ENCODE measurements around the gene ZSWIM3.

DNA sequence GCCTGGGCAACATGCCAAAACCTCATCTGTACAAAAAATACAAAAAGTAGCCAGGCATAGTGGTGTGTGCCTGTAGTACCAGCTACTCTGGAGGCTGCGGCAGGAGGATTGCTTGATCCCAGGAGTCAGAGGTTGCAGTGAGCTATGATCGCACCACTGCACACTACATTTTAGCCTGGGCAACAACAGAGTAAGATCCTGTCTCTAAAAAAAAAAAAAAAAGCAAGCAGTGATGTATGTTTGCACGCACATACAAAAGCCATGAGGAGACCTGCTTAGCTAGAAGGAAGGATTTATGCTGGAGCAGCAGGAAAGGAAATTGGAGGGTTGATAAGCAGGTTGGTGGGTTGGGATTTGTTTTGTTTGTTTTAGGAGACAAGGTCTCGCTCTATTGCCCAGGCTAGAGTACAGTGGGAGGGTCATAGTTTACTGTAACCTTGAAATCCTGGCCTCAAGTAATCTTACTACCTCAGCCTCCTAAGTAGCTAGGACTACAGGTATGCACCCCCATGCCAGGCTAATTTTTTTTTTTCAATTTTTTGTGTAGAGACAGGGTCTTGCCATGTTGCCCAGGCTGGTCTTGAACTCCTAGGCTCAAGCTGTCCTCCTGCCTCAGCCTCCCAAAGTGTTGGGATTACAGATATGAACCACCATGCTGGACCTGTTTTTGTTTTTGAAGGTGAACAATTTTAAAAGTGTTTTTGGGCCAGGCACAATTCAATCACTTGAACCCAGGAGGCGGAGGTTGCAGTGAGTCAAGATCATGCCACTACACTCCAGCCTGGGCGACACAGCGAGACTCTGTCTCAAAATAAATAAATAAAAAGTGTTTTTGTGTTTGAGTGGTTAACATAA lies 4.0 kb downstream of the ZSWIM3 start:
- TF ChIP-seq, protein P1, sequence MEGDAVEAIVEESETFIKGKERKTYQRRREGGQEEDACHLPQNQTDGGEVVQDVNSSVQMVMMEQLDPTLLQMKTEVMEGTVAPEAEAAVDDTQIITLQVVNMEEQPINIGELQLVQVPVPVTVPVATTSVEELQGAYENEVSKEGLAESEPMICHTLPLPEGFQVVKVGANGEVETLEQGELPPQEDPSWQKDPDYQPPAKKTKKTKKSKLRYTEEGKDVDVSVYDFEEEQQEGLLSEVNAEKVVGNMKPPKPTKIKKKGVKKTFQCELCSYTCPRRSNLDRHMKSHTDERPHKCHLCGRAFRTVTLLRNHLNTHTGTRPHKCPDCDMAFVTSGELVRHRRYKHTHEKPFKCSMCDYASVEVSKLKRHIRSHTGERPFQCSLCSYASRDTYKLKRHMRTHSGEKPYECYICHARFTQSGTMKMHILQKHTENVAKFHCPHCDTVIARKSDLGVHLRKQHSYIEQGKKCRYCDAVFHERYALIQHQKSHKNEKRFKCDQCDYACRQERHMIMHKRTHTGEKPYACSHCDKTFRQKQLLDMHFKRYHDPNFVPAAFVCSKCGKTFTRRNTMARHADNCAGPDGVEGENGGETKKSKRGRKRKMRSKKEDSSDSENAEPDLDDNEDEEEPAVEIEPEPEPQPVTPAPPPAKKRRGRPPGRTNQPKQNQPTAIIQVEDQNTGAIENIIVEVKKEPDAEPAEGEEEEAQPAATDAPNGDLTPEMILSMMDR (IDR thresholded peaks at IDR 0.05; ENCODE audit: low read depth, low read length) = no peak
- no peak for TF ChIP-seq EZH2phosphoT487 (IDR thresholded peaks at IDR 0.05; ENCODE audit: low read depth)

Measured in OCI-LY3 (cell line).